GM21529 (cell line): ENCODE data around the gene ZNF331.

Source experiments
- ATAC-seq: cut with Tn5 transposase; IDR thresholded peaks from one replicate; pipeline ENCODE4 v1.9.1; 2021; ENCODE audit not compliant: unreplicated experiment

ZNF331 gene

DNA sequence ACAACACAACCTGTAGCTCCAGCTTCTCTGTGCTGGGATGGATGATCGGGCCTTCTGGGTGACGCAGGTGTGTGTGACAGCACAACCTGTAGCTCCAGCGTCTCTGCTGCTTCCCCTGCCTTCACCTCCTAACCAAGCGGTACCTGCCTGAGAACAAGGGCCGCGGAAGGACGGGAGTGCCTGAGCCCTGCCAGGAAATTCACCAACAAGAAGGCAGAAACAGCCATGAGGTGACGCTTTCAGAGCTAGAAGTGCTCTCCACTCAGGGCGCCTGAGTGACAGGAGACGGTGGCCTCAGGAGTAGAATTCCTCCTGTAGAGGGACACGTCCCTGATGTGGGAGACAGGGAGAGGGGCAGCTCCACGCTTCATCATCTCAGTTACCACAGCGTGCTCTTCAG is 17.4 kb downstream of the ZNF331 start:
- ATAC-seq = no peak

DNA sequence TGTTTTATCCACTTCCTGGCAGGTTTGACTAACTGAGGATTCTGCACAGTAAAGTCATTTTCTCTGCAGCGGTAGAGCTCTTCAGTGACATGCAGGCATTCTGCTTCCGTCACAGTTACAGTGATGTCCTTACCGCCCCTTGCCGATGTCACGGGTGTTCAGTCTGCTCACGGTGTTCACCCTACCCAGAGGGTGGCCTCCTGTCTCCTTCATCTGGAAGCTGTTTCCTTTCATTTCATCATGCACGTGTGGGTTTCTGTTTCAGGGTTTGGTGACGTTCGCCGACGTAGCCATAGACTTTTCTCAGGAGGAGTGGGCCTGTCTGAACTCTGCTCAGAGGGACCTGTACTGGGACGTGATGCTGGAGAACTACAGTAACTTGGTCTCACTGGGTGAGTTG is 33.4 kb downstream of the ZNF331 start:
- ATAC-seq = no peak

DNA sequence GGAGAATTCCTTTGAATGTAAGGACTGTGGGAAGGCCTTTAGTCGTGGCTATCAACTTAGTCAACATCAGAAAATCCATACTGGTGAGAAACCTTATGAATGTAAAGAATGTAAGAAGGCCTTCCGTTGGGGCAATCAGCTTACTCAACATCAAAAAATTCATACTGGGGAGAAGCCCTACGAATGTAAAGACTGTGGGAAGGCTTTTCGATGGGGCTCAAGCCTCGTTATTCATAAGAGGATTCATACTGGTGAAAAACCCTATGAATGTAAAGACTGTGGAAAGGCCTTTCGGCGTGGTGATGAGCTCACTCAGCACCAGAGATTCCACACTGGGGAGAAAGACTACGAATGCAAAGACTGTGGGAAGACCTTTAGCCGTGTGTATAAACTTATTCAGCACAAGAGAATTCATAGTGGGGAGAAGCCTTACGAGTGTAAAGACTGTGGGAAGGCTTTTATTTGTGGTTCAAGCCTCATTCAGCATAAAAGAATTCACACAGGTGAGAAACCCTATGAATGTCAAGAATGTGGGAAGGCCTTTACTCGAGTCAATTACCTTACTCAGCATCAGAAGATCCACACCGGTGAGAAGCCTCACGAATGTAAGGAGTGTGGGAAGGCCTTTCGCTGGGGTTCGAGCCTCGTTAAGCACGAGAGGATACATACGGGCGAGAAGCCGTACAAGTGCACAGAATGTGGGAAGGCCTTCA is 39.2 kb downstream of the ZNF331 start:
- ATAC-seq = no peak

DNA sequence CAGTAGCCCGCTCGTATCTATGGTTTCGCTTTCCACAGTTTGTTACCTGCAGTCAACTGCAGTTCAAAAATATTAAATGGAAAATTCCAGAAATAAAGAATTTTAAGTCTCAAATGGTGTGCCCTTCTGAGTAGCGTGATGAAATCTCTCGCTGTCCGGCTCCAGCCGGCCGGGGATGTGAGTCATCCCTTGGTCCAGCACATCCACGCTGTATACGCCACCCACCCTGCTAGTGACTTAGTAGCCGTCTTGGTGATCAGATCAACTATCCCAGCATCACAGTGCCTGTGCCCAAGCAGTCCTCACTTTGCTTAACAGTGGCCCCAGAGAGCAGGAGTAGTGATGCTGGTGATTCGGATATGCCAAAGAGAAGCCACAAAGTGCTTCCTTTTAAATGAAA is 40.0 kb downstream of the ZNF331 start:
- ATAC-seq = no peak

DNA sequence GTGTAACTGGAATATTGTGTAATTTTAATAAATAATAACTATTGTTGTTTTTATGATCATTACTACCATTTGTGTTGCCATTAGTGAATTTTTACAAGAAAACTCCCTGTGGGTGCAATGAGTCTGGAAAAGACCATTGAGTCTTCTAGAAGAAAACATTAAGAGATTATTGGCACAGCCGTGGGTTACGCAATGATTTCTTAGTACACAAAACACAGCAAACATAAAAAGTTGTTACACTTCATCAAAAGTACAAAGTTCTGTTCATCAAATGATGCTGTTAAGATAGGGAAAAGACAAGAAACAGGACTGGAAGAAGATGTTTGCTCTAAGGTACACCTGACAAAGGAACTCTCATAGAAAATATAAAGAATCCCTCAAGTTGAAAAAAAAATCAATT is 41.6 kb downstream of the ZNF331 start:
- no peak for ATAC-seq

DNA sequence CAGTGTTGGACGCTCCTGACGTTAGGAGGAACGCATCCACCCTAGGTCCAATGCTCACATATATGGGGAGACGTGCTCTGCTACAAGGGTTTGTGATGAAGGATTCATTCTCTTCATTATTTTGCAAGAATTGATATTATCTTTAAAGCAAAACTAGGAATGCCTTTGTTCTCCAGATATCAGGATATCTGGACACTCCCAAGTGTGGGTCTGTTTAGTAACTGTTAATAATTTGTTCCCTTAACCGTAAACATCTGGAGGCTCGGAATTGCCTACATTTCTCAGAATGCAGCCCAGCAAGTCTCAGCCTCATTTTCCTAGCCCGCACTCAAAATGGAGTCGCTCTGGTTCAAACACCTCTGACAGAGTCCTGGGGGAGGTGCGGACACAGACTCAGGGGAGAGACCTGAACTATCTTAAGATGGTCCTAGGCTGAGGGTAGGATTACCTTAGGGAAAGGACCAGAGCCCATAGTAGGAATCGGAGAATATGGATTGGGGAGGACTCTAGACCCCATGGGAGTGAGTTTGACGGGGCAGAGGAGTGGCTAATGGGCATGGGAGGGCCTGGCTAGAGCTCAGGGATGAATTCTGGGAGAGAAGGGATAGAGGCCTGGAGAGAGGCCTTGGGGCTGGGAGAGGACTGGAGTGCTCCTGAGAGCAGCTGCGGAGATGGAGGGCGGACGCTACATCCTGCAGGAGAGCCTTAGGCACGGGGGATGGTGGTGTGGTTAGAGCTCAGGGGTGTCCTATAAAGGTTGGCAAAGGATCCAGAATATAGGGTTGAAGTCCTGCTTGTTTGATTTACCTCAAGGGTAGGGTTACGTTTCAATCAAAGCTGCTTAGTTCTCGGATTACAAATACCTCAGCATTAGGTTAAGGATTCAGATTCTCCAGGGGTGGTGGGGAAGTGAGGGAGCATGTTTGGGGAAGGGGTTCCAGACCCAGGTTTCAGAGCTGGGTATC is 43.2 kb downstream of the ZNF331 start:
- ATAC-seq = no peak

DNA sequence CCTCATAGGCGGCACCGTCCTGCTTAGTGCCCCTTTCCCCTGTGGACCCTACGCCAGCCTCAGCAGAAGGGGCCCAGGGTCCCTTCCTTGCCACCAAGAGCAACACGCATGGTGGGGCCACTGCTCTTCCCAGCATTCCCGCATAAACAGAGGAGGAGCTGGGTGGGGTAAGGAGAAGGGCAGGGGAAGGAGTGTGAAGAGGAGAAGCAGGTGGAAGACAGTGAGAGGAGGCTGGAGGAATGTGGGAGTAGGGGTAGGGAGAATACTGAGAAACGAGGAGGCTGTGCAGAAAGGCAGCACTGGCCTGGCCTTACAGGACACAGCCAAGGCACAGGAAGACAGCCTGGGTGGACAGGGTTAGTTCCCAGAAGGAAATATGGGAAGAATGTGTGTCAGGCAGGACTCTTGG is 43.9 kb downstream of the ZNF331 start:
- ATAC-seq = no peak

DNA sequence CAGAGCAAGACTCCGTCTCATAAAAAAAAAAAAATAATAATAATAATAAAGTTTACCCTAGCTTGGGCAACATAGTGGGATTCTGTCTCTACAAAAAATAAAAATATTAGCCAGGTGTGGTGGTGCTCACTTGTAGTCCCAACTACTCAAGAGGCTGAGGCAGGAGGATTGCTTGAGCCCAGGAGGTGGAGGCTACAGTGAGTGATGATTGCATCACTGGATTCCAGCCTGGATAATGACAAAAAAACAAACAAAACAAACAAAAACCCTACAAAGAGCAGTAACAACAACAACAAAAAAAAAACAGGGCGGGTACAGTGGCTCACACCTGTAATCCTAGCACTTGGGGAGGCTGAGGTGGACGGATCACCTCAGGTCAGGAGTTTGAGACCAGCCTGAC is 45.2 kb downstream of the ZNF331 start:
- no peak for ATAC-seq

DNA sequence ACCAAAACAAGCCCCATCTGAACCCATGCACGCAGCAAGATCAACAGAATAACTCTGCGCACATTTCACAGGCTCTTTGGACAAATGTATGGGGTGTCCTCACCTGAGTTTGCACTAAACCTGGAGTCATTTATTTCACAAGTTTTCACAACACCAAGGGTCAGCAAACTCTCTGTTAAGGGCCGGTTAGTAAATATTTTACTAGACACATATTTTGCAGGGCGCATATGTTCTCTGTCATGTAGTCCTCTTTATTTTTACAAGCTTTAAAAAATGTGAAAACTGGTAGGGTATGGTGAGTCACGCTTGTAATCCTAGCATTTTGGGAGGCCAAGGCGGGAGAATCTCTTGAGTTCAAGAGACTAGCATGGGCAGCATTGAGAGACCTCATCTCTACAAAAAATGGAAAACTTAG is 48.3 kb downstream of the ZNF331 start:
- no peak for ATAC-seq

DNA sequence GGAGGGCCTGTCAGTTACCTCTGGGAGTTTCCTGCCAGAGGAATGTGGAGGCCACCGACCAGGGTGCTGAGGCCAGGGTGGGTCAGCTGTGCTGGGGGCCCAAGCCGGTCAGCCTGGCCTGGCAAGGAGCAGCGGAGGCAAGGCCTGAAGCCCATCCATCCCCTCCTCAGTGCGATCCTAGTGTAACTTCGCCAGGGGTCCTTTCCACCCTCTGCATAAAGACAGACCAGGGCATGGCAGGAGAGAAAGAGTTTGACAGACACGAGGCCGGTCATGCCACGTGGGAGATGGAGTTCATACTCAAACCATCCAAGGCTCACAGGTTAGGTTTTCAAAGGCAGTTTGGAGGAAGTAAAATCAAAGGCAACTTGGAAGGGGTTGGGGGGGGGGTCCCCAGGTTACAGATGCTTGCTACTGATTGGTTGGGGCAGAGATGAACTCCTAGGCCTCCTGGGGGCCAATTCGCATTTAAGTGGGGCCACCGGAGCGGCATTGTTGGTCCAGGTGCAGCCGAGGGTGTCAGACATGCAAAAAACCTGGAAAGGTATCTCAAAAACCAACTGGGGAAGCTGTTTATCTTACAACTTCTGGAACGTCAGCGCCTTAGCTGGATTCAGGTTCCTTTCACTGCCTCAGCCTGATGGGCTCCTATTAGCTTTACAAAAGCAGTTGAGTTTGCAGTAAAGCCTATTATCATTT is 57.0 kb downstream of the ZNF331 start:
- ATAC-seq = no peak

DNA sequence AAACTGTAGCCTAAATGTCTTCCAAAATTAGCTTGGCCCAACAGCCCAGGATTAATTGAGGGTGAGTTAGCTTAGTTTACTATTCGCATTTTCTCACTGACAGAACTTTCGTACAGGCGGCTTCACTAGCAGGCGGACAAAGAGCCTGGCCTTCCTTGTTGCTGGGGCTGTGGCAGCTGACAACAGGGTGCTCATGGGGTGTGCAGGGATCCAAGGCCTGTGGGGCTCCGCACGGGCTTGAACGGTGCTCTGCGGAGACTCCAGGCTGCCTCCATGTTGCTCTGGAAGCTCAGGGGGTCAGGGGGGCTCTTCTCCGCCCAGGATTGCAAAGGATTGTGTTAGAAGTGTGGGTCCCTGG is 57.5 kb downstream of the ZNF331 start:
- ATAC-seq = no peak

DNA sequence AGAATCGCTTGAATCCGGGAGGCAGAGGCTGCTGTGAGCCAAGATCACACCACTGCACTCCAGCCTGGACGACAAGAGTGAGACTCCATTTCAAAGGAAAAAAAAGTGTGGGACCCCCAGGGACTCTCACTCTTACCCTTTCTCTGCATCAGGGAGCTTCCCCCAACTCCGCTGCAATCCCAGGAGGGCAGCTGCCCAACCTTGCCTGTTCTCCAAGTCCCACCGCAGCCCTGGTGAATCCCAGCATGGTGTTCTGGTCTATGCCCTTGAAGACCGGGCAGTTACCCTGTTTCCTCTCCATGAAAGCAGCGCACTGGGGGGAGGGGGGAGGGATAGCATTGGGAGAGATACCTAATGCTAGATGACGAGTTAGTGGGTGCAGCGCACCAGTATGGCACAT is 58.1 kb downstream of the ZNF331 start:
- no peak for ATAC-seq

DNA sequence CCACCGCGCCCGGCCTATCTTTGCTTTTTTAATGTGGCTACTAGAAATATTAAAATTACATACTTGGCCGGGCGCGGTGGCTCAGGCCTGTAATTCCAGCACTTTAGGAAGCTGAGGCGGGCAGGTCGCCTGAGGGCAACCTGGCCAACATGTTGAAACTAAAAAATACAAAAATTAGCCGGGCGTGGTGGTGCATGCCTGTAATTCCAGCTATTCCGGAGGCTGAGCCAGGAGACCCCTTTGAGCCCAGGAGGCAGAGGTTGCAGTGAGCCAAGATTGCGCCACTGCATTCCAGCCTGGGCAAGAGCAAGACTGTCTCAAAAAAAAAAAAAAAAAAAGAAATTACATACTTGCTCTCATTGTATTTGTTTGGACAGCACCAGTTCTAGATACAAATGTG is 59.1 kb downstream of the ZNF331 start:
- no peak for ATAC-seq

DNA sequence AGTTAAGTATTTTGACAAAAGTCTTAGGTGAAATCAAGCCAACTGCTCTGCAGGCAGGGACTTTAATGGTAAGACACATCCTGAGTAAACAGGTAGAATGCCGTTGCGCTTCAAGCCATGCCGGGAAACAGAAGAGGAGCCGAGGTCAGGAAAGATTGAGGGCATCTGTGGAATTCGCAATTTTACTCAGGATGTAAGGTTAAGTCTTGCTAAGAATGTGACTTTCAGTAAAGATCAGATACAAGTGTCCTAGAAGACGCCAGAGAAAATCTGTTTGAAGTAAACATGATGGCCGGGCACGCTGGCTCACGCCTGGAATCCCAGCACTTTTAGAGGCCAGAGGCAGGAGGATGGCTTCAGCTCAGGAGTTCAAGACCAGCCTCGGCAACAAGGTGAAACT is 60.4 kb downstream of the ZNF331 start:
- ATAC-seq = no peak

DNA sequence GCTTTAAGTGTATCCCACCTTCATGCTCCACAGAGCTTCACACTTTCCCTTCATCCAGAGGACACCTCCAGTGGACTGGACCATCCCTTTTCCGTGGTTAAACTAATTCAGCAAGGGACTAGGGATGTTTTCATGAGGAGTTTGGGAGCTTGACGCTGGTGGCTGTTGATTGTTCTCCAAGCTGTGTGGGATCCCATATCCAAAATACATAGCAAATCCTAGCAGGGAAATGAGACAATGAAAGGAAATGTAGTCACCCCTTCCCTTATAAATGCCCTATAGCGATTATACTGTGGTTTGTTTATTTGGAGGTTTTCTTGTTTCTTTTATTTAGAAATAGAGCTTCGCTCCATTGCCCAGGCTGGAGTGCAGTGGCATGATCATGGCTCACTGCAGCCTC is 62.3 kb downstream of the ZNF331 start:
- ATAC-seq = no peak

DNA sequence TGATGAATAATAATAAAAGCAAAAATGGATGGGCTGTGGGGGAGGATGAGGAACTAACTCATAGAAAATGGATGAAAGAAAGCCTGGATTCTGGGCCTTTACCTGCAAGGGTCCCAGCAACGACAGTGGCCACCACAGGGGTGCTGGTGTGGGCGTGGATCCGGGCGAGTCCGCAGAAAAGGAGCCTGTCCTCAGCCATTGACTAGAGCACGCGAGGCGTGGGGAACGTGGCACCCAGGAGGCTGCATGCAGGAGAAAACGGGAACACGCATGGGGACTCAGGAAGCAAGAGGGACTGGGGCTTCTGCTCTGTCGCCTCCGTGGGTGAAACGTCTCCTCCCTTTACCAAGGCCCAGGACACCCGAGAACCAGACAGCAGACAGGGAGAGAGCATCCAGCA is 68.1 kb downstream of the ZNF331 start:
- ATAC-seq = no peak

DNA sequence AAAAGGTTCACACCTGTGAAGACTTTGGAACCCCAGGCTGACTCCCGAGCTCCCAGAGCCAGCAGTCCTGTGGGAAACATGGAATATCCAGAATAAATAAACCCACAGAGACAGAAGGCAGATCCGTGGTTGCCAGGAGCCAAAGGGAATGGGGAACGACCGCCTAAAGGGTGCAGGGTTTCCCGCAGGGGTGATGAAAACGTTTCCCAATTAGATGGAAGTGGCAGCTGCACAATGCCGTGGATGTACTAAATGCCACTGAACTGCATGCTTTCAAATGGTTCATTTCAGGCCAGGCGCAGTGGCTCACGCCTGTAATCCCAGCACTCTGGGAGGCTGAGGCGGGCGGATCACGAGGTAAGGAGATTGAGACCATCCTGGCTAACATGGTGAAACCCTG is 70.4 kb downstream of the ZNF331 start:
- no peak for ATAC-seq

DNA sequence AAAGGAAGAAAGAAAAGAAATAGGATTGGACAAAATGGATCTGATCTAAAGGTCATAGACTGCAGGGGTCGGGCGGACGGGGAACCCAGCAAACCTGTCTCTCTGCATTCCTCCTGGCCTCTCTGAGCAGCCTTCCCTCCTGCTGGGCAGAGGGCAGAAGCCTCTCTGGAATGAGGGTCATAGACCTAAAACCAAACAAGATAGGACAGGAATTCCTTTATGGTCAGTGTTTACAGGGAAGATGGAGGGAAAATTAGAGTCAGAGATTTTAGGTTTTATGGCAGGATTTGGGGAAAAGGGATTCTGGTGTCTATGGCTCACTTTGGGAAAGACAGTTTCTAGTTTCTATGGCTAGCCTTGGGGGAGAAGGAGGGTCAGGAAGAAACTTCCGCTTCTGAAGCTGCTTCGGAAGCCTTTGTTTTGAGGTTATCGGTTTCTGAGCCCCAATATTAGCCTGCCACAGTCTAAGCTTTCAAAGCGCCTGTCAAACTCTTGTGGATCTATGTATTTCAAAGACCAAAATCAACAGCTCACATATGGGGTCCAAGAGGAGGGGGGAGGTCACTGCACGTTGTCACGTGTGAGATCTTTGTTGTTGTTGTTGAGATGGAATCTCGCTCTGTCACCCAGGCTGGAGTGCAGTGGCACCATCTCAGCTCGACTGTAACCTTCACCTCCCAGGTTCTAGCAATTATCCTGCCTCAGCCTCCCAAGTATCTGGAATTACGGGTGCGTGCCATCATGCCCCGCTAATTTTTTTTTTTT is 75.0 kb downstream of the ZNF331 start:
- ATAC-seq = no peak

DNA sequence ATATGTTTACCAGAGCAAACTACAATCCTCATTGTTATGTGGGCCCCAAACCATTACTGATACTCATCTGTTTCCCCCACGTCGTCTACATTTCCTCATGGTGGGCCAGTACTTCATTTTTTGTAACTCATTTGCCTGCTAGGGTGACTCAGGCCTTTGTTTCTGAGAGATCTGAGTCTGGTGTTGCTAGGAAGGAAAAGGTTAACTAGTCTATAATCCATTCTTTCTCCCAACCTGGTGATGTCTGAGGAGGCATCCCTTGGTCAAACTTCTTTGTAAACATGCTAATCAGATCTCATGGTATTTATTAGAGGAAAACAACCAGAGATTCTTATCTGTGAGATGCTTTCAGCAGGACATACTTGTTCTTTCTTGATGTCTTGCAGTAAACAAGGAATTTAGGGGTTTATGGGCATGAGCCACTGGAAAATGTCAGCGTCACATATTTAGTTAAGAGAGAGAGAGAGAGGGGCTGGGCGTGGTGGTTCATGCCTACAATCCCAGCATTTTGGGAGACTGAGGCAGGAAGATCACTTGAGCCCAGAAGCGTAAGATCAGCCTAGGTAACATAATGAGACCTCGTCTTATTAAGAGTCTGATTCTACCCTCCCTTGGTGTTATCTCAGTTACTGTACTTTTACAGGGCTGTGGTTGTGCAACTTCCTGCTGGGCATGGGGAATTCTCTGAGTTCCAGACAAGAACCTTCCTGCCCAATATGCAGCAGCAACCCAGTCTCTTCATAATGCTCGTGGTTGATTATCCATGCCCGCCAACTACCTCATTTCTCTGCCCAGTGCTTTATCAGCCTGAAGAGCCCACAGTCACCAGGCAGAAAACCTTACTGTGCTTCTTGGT is 84.2 kb downstream of the ZNF331 start:
- ATAC-seq = no peak
